ENCODE data around the gene SLC22A5. TPM values are rescaled to one million over a fixed set of nuclear protein-coding genes. Genes with fewer than 3 reads are reported as not detected.

The SLC22A5 gene

DNA sequence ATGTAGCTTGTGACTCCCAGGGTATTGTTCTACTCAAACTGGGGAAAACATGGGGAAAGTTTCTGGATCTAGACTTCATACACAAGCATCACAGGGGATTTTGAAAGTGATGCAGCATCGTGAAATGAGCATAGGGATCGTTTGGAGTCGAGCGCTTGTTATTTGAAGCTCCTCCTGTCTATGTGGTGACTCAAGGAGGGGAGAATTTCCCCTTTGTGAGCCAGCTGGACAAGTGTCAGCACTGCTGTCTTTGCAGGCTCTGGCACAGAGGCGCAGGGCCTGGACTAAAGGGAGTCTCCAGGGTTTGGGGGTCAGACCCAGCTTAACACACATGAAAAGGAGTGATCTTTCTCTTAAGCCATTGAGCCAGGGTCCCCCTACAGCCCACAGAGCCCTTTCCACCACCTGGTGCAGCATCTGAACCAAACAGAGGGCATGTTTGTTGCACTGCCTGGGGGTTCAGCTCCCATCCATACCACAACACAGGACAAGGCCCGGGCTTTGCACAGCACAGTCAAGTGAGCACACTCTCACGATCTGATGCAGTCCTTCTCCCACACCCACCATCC, 70.1 kb downstream of the SLC22A5 start:
- no peaks in the 10 kb centered on the region for H3K9me3 ChIP-seq (replicated peaks in 1 of 2; ENCODE audit: control insufficient read depth in 2 of 2, insufficient read depth in 1 of 2, low read depth in 1 of 2, low read length in 2 of 2)
- no peak overlapping the region for H3K18ac ChIP-seq (ENCODE audit: low read length)
- H3K79me1 ChIP-seq (ENCODE audit: low read depth, low read length) = no peaks in the 10 kb centered on the region
- H2BK15ac ChIP-seq (ENCODE audit: low read length) = no peak overlapping the region
- peaks cover 2 to 11% of the 10 kb centered on the region in 2 donors for H3K4me1 ChIP-seq (ENCODE audit: control insufficient read depth in 2 of 2, insufficient read depth in 1 of 2, low read depth in 1 of 2, low read length in 2 of 2)
- no CpG with 5 or more reads among the region's 7 CpGs for WGBS, 2 donors (ENCODE audit: extremely low coverage in 2 of 2, insufficient read length in 2 of 2, insufficient replicate concordance in 1 of 2)
- no peak overlapping the region for H3K27ac ChIP-seq (replicated peaks; ENCODE audit: low read length)
- no peak overlapping the region for H2BK120ac ChIP-seq (ENCODE audit: low read depth, low read length)
- H3K36me3 ChIP-seq (replicated peaks in 1 of 2; ENCODE audit: control insufficient read depth in 2 of 2, insufficient read depth in 2 of 2, low read length in 2 of 2) = no peaks in the 10 kb centered on the region
- no peak overlapping the region for H2BK5ac ChIP-seq (ENCODE audit: low read length)
- H3K9ac ChIP-seq (ENCODE audit: low read depth, low read length, poor library complexity) = no peak overlapping the region
- no peak overlapping the region for H3K4me2 ChIP-seq (ENCODE audit: insufficient read depth, low read length, poor library complexity, severe bottlenecking)
- no peak overlapping the region for H2BK12ac ChIP-seq (ENCODE audit: low read length)
- no peak overlapping the region for H4K8ac ChIP-seq (ENCODE audit: low read depth, low read length)
- H4K91ac ChIP-seq (ENCODE audit: low read depth, low read length, poor library complexity) = no peak overlapping the region
- H3K14ac ChIP-seq (ENCODE audit: low read length) = no peak overlapping the region
- no peak overlapping the region for H2AFZ ChIP-seq (ENCODE audit: low read length)
- H3K27me3 ChIP-seq (ENCODE audit: control insufficient read depth in 3 of 3, insufficient read depth in 3 of 3, low read depth in 1 of 3, low read length in 3 of 3) = no peaks in the 10 kb centered on the region
- H3K4me3 ChIP-seq (ENCODE audit: low read length in 2 of 2) = peak overlapping the region in 1 of 2 donors; percentile 8
- no peak overlapping the region for H3K4ac ChIP-seq (ENCODE audit: low read length)
- H2AK5ac ChIP-seq (ENCODE audit: low read depth, low read length) = no peak overlapping the region
- DNase-seq (ENCODE audit: low spot score) = no peak
- no peak overlapping the region for H3K23ac ChIP-seq (ENCODE audit: low read depth, low read length, poor library complexity)

DNA sequence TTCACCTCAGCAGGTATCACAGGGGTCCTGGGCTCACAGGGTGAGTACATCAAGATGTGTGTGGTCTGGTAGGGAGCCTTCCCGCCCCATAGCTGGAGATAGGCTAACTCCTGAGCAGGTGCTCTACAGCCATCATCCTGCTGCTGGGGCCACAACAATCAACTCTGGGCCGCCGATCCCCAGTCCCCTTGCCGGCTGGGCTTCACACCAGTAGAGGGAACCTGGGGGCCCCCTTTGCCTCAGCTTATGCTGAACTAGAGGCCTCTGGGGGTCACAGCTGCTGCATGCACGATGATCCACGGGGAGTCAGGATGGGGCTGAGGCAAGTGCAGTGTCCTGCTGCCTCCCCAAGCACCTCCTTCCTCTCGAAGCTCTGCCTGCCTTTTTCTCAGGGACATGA, 74.6 kb downstream of the SLC22A5 start:
- Histone ChIP-seq H2BK5ac (ENCODE audit: low read length) (no peak overlapping the region), H3K79me1 (ENCODE audit: low read depth, low read length) (no peaks in the 10 kb centered on the region), H3K18ac (ENCODE audit: low read length) (peak overlapping the region; percentile 41), H4K8ac (ENCODE audit: low read depth, low read length) (no peak overlapping the region), H3K36me3 (replicated peaks in 1 of 2; ENCODE audit: control insufficient read depth in 2 of 2, insufficient read depth in 2 of 2, low read length in 2 of 2) (no peaks in the 10 kb centered on the region), H2BK120ac (ENCODE audit: low read depth, low read length) (no peak overlapping the region), H3K23ac (ENCODE audit: low read depth, low read length, poor library complexity) (peak overlapping the region; percentile 34), H3K4me3 (ENCODE audit: low read length in 2 of 2) (no peak overlapping the region), H3K27ac (replicated peaks; ENCODE audit: low read length) (no peak overlapping the region), H3K27me3 (ENCODE audit: control insufficient read depth in 3 of 3, insufficient read depth in 3 of 3, low read depth in 1 of 3, low read length in 3 of 3) (no peaks in the 10 kb centered on the region), H2AFZ (ENCODE audit: low read length) (no peak overlapping the region), H3K4me2 (ENCODE audit: insufficient read depth, low read length, poor library complexity, severe bottlenecking) (no peak overlapping the region), H3K9me3 (replicated peaks in 1 of 2; ENCODE audit: control insufficient read depth in 2 of 2, insufficient read depth in 1 of 2, low read depth in 1 of 2, low read length in 2 of 2) (no peaks in the 10 kb centered on the region), H3K14ac (ENCODE audit: low read length) (no peak overlapping the region), H3K9ac (ENCODE audit: low read depth, low read length, poor library complexity) (no peak overlapping the region), H2BK15ac (ENCODE audit: low read length) (no peak overlapping the region), H3K4me1 (ENCODE audit: control insufficient read depth in 2 of 2, insufficient read depth in 1 of 2, low read depth in 1 of 2, low read length in 2 of 2) (no peaks in the 10 kb centered on the region), H4K91ac (ENCODE audit: low read depth, low read length, poor library complexity) (no peak overlapping the region), H3K4ac (ENCODE audit: low read length) (no peak overlapping the region), H2AK5ac (ENCODE audit: low read depth, low read length) (peak overlapping the region; percentile 24), H2BK12ac (ENCODE audit: low read length) (no peak overlapping the region)
- WGBS, 2 donors (ENCODE audit: extremely low coverage in 2 of 2, insufficient read length in 2 of 2, insufficient replicate concordance in 1 of 2) = no CpG with 5 or more reads among the region's 7 CpGs
- no peak for DNase-seq (ENCODE audit: low spot score)

Small RNAs within 50 kb of the gene (small RNA-seq; reads per million reads assigned to genes)
- gene MIR3936 (ENCODE audit: insufficient read depth) = not detected
